GM18868 (cell line): ENCODE measurements around the gene TMEM270.
"Not testable (repeated sequence)": the region's sequence is repeated elsewhere in the genome, so short reads cannot be mapped to it uniquely, and the experiment has no call there.

Source experiments
- ATAC-seq: cut with Tn5 transposase; IDR thresholded peaks from one replicate; pipeline ENCODE4 v1.9.1; 2021; ENCODE audit warnings: mild to moderate bottlenecking, moderate library complexity; ENCODE audit not compliant: unreplicated experiment

TMEM270 gene

GRCh38 chr7:73852500-73852899 lies 8.5 kb upstream of the TMEM270 start:
- no peak for ATAC-seq

DNA sequence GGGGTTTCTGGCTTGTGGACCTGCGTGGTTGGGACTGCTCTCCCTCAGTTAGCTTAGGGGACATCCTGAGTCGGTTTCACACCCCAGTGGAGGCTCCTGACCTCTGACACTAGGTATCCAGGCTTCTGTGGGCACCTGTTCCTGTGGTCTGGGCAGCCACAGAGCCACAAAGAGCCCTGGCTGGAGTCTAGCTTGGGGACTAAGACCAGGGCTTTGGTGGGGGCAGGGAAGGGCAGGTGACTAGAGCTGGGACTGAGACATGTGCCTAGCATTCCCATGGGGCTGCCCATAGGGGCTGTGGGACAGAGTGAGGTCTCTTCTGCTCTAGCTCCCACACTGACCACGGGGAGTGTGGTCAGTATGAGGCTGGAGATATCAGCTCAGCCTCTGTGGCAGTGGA lies 4.0 kb upstream of the TMEM270 start:
- no peak for ATAC-seq

DNA sequence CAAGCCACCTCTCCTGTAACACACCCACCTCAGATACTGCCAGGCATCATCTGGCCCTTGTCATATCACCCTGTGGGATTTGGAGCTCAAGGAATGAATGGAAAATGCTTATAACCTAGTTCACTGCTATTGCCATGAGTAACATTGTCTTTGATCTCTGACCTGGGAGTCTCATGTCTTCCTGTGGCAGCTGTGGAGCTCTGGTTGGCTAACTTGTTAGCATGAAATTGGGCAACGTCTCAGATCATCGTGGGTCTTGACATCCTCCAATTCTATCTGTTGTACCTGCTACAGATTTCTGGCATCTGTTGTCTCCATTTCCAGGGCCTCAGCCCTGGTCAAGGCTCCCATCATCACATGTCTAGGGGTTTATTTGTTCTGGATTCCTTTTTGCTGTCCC lies 2.2 kb upstream of the TMEM270 start:
- no peak for ATAC-seq

- ATAC-seq, result no peak
These were observed 346 bp downstream of the TMEM270 start for GRCh38 chr7:73861305-73861704.

DNA sequence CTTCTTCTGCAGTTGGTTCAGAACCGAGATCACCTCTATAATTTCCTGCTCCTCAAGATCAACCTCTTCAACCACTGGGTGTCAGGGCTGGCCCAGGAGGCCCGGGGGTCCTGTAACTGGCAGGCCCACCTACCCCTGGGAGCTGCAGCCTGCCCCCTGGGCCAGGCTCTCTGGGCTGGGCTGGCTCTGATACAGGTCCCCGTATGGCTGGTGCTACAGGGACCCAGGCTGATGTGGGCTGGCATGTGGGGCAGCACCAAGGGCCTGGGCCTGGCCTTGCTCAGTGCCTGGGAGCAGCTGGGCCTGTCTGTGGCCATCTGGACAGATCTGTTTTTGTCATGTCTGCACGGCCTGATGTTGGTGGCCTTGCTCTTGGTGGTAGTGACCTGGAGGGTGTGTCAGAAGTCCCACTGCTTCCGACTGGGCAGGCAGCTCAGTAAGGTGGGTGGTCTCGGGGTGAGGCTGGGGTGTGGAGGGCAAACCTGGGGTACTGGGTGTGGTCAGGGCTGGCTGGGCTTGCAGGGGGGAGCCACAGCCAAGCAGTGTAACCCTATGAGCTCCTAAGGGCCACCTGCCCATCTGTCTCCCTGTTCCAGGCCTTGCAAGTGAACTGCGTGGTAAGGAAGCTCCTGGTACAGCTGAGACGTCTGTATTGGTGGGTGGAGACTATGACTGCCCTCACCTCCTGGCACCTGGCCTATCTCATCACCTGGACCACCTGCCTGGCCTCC lies 4.2 kb downstream of the TMEM270 start:
- no peak for ATAC-seq

- ATAC-seq, result no peak
These were observed 4.9 kb downstream of the TMEM270 start for GRCh38 chr7:73865738-73866445.

DNA sequence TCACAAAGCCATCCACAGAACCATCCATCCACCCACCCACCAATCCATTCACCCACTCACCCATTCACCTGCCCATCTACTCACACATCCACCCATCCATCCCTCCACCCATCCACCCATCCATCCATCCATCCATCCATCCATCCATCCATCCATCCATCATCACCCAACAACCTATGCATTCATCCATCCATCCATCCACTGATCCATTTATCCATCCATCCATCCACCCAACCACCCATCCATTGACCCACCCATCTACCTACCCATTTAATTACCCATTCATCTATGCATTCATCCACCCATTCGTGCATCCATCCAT lies 5.4 kb downstream of the TMEM270 start:
- ATAC-seq, result no peak

DNA sequence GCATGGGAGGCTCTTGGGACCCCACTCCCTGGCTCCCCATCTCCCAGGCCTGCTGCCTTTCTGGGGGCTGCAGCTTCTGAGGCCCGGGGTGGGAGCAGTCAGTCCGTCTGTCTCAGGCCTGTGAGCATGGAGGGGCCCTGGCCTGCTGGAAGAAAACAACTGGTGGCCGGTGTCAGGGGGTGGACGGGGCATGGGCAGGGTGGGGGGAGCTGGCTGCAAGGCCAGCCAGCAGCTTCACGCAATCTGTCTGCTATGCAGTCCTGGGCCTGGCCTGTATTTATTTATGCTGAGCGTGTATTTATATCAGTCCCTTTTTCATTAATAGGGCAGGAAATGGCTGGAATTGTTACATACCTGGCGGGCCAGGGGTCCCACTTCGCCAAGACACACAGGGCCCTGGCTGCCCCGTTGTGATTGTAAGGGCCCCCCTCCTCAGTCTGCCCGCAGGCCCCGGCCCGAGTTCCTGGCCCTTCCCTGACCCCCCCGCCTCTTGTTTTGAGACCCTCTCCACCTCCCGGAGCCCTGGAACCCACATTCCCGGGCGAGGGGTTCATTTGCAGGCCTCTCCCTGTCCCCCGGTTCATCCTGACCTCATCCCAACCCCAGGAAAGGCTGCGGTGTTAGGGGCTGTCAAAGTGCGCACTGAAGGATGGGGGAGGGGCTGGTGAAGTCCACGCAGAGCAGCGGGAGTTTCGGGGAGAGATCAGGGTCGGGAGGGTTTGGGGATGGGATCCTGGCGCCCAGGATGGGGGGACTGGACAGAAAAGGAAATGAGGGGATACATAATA lies 8.2 kb downstream of the TMEM270 start:
- no peak for ATAC-seq

- no peak for ATAC-seq
These were observed 9.1 kb downstream of the TMEM270 start for GRCh38 chr7:73870041-73870492.

DNA sequence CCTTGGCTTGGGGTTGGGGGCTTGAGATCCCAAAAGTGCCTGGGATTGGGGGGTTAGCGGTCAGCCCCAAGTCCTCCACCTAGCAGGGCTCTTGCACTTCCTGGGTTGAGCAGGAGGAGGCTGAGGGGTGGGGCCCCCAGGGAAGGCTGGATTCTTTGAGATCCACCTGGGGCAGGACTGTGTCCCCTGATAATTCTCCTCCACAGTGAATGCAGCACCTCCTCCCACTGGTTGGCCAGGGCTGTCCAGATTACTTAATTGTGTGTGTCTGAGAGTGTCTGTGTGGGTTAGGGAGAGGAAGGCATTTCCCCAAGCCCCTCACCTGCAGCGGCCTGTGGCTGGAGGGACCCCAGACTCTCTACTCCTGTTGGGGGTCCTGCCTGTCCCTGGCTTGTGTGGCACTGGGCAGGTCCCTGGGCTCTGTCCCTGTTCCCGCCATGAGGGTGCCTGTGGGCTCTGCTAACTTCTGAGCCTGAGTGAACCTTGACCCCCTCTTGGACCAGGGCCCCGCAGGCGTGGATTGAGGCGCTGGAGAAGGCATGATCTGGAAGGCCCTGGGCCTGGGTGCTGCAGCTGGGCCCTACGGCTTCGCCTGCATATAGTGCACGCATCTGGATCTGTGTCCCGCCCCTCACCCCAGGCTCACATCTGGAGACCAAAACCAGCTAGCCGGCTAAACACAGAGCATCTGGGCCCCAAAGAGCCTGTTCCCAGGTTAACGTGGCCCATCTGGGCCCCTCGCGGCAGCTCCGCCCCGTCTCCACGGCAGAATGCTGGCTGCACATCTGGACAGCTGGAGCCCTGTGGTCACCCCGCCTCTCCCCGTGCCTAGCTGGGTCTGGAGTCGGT lies 10.4 kb downstream of the TMEM270 start:
- no peak for ATAC-seq

GRCh38 chr7:73872056-73872908 lies 11.3 kb downstream of the TMEM270 start:
- ATAC-seq, result no peak

- ATAC-seq, result no peak
These were observed 15.4 kb downstream of the TMEM270 start for GRCh38 chr7:73876361-73876760.

- no peak for ATAC-seq
These were observed 16.0 kb downstream of the TMEM270 start for GRCh38 chr7:73876973-73877372.

DNA sequence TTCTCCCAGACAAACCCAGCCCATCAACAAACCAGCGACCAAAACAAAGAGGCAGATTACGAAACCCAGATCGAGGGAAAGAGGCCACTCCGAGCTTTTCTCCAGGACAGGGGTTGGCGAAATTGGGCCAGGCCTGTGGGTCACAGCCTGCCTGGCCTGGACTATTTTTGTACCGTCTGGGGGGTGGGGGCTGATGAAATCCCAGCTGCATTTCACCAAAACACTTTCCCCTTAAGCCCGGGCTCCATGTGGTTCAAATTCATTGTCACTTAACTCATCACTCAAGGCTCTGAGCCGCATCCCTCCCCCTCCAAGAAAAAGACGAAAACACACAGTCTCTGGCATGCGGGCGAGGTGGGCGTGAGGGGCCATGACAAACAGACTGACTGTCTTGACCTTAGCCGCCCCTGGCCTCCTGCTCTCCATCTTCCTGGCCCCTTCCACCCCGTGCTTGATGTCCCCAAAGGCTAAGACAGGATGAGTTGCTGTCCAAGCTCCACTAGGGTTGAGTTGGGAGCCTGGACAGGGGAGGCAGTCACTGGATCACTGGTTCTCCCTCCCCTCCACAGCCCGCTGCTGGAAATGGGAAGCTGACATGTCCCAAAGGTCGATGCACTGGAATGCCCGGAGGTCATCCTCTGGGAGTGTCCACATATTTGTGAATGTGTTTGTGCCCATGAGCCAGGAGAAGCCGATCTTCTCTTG lies 19.2 kb downstream of the TMEM270 start:
- ATAC-seq, result no peak

DNA sequence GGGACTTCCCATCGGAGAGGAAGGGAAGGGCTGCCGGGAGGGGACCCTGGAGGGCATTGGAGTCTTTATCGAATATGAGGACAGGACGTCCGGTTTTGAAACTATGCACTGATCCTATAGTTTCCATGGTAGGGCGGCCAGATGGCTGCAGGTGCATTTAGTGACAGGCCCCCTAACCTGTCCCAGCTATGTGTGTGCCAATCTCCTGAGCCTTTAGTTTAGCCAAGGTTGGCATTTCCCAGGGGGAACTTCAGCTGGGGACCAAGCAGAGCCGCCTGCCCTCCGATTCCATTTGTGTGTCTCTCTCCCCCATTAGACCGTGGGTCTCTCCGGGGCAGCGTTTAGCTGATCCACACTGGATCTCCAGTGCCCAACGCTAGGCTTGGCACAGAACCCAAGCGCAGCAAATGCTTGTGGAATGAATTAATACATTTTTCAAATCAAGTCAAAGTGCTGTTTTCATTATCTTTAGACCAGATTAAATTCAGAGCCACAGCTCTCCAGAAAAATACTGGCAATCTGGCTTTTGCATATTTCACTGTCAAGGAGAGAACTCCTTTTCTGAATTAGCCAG lies 19.9 kb downstream of the TMEM270 start:
- ATAC-seq, result no peak

GRCh38 chr7:73881352-73882046 lies 20.5 kb downstream of the TMEM270 start:
- no peak for ATAC-seq

DNA sequence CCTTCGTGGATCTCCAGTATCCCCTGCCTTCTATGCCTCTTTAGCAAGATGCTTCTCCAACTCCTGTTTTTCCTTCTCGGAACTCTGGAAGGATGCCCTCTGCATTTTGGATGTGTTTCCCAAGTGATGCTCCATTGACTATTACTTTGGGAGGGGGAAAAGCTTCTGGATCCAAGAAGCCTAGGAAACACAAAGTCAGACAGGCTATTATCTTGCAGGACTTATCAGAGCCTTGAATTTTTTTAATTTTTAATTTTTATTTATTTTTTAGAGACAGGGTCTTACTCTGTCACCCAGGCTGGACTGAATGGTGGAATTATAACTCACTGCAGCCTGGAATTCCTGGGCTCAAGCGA lies 21.1 kb downstream of the TMEM270 start:
- no peak for ATAC-seq

GRCh38 chr7:73884867-73885422 lies 24.0 kb downstream of the TMEM270 start:
- ATAC-seq, result not testable (repeated sequence)
